GM19025 (cell line): ENCODE data around the gene TOMM20.

Experiments used
- ATAC-seq: cut with Tn5 transposase; IDR thresholded peaks from one replicate; pipeline ENCODE4 v1.9.1; 2021; ENCODE audit warnings: mild to moderate bottlenecking, low read depth, moderate library complexity; ENCODE audit not compliant: unreplicated experiment

The TOMM20 gene

GRCh38 chr1:235136111-235136510 is 7.5 kb upstream of the TOMM20 start:
- ATAC-seq, result no peak

DNA sequence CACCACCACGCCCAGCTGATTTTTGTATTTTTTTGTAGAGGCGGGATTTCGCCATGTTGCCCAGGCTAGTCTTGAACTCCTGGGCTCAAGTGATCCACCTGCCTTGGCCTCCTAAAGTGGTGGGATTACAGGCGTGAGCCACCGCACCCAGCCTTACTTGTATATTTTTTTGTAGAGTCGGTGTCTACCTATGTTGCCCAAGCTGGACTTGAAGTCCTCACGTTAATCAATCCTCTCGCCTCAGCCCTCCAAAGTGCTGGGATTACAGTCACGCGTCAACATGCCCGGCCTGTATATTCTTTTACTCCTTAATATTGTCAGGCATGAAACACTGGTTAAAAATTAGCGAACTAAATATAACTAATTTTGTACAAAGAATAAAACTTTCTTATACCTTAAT is 5.5 kb upstream of the TOMM20 start:
- no peak for ATAC-seq

DNA sequence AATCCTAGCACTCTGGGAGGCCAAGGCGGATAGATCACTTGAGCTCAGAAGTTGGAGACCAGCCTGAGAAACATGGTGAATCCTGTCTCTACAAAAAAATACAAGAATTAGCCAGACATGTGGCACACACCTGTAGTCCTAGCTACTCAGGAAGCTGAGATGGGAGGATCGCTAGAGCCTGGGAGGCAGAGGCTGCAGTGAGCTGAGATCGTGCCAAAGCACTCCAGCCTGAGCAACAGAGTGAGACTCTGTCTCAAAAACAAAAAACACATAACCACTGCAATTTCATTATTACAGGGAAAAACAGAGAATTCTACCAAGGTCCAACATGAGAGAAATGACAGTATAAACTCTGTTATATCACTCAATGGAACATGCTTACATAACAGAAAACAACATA is 4.4 kb upstream of the TOMM20 start:
- no peak for ATAC-seq

DNA sequence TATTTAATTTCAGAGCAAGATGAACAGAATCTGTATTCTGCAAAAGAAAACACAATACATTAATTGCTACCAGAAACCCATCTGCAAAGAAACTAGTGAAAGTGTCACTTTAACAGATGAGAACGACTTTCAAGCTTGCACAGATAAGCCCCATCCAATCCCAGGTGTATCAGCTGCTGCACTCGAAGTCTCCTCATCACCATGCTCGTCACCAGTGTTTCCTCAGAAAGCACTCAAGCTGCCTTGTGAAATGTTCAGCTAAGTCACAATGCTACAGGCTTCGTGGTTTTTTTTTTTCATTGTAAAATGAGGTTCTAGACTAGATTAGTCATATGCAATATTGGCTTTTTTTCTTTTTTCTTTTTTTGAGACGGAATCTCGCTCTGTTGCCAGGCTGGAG is 3.3 kb upstream of the TOMM20 start:
- no peak for ATAC-seq

GRCh38 chr1:235130766-235131270 is 2.2 kb upstream of the TOMM20 start:
- ATAC-seq, result no peak

- ATAC-seq, result no peak
Observed at GRCh38 chr1:235129774-235130570, 1.3 kb upstream of the TOMM20 start.

- no peak for ATAC-seq
Observed at GRCh38 chr1:235127732-235128455, 743 bp downstream of the TOMM20 start.

DNA sequence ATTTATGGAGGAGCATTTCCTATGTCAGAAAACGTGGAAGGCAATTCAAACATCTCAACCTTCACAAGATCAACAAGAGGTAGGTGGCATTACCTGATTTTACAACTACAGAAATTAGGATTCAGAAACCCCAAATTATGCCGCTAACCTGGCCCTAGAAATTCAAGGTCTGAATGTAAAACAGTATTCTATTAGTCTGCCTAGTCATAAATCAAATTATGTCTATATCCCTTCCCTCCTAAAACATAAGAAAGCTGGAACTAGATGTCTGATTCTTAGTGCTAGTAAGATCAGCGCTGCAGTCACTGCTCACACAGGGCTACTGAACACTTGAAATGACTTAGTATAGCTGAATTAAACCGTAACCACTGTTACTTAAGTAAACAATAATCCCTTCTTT is 1.4 kb downstream of the TOMM20 start:
- no peak for ATAC-seq

- ATAC-seq, result no peak
Observed at GRCh38 chr1:235124665-235125064, 4.0 kb downstream of the TOMM20 start.

GRCh38 chr1:235124111-235124510 is 4.5 kb downstream of the TOMM20 start:
- ATAC-seq, result no peak

DNA sequence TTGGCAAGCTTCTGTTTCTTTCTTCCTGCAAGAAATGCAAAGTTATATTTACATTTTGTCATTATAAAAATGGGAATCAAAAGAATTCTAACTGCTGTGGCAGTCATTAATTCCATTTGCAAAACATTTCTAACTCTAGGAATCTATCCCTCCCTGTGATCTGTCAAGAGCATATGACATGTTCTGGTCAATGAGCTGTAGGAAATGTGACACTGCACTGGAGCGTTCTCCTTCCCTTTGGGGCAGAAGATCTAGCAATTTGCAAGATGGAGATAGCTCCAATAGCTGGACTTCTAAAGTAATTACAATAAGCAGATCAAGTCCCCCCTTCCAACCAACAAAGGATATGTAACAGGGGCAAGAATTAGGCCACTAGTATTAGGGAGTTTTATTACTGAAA is 6.3 kb downstream of the TOMM20 start:
- no peak for ATAC-seq

- ATAC-seq, result no peak
Observed at GRCh38 chr1:235113183-235113917, 15.3 kb downstream of the TOMM20 start.

DNA sequence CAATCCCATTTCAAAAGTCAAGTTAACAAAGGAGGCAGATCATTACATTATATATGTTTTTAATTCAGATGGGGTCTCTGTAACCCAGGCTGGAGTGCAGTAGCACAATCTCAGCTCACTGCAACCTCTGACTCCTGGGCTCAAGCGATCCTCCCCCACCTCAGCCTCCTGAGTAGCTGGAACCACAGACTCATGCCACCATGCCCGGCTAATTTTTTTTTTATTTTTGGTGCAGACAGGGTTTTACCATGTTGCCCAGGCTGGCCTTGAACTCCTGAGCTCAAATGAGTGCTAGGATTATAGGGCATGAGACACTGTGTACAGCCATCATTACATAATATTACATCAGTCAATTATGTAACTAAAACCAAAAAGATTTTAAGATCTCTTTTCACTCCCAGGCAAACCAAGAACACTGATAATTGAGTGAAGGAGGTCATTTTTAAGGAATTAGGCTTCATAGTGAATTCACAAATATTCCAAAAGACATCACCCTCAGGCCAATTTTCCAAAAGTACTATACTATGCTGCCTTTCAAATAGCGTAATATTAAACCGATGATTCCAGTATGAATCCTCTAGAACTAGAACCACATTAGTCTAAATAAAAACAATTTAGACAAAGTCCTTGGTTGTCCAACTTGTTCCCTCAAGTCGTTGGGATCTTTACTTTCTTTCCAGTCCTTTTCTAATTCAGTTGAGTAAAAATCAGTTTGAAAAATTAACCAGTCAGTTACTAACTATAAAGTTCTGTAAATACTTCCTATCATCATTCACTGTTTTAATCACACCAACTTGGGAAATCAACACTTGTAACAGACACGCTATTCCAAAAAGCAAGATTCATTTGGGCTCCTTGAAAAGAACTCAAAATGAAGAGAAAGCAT is 16.1 kb downstream of the TOMM20 start:
- ATAC-seq, result no peak

DNA sequence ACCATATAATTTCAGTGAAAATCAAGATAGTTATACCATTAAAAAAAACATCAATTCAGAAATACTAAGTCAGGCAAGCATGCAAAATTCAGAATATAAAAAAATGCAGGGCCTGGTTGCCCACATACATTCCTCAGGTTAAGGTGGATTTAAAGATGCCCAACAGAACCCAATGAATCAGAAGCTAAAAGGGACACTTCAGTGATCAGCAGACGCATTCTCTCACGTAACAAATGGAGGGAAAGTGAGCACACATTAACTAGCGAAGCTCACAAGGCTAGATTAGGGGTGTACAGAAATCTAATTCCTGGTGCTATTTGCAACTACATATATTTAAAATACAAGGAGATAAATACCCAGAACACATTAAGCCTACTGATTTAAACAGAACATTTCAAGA is 17.5 kb downstream of the TOMM20 start:
- no peak for ATAC-seq

GRCh38 chr1:235108876-235109275 is 19.8 kb downstream of the TOMM20 start:
- no peak for ATAC-seq

DNA sequence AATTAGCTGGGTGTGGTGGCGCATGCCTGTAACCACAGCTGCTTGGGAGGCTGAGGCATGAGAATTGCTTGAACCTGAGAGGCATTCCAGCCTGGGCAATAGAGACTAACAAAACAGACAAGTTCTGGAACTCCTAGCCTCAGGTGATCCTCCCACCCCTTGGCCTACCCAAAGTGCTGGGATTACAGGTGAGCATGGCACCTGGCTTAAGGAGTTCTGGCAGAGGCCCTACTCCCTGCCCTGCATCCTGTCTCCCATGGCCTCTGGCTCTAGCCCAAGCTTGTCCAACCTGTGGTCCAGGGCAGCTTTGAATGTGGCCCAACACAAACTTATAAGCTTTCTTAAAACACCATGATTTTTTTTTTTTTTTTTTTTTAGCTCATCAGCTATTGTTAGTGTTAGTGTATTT is 20.4 kb downstream of the TOMM20 start:
- ATAC-seq, result no peak

DNA sequence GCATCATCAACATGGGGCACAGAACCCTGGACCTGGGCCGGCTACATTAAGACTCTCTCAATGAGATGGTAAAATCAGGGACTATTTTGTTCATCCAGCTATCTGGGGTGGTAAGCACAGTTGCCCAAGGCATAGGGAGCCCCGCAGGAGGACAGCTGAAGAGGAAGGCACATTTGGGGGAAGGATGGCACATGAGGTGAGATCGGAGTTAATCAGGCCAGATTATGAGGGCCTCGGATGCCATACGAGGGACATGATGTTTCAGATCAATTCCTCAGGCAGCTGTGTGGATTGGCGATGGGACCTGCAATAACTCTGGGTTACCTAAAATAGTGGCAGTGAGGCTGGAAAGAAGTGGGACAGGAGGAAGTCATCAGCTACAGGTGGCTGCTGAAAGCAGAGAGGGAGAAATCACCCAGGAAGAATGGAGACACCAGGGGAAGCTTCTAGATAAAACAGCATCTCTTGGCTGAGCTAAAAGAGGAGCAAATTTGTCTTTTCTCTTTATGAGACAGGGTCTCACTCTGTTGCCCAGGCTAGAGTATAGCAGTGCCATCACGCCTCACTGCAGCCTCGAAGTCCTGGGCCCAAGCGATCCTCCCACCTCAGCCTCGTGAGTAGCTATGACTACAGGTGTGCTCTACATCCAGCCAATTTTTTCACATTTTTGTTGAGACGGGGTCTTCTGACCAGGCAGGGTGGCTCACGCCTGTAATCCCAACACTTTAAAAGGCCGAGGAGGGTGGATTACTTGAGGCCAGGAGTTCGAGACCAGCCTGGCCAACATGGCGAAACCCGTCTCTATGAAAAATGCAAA is 21.1 kb downstream of the TOMM20 start:
- ATAC-seq, result no peak

DNA sequence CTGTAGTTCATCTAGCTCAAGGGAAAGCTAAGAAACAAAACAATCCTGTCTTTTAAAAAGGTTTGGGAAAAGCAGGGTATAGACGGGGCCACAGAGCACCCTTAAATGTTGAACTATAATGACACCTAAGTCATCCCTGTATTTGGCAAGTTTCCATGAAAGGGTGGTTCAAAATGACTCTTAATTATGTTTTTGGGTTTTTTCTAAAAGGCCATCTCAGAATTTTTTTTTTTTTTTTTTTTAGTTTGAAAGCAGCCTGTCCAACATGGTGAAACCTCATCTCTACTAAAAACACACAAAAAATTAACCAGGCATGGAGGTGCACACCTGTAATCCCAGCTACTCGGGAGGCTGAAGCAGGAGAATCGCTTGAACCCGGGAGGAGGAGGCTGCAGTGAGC is 22.2 kb downstream of the TOMM20 start:
- ATAC-seq, result no peak
